HUDEP-2 (cell line): ENCODE results near the gene MAJIN.
"Not testable (repeated sequence)": the region's sequence is repeated elsewhere in the genome, so short reads cannot be mapped to it uniquely, and the experiment has no call there.

Source experiments
- DNase-seq, 76 experiments: peaks; one replicate each; lab custom pipeline; 2025; ENCODE audit not compliant: unreplicated experiment in 76 of 76; lab: John Stamatoyannopoulos, UW

Gene MAJIN

GRCh38 chr11:64994318-64994717, 22.4 kb upstream of the MAJIN start:
- no peak for DNase-seq

GRCh38 chr11:64990222-64990923, 18.5 kb upstream of the MAJIN start:
- no peak for DNase-seq

GRCh38 chr11:64989416-64989815, 17.5 kb upstream of the MAJIN start:
- DNase-seq: no peak

GRCh38 chr11:64987998-64988854, 16.3 kb upstream of the MAJIN start:
- DNase-seq: no peak

- not testable (repeated sequence) for DNase-seq
These were observed 11.4 kb upstream of the MAJIN start for GRCh38 chr11:64983339-64983738.

- no peak for DNase-seq
These were observed 4.7 kb upstream of the MAJIN start for GRCh38 chr11:64976651-64977050.

GRCh38 chr11:64974124-64974523, 2.2 kb upstream of the MAJIN start:
- no peak for DNase-seq

- DNase-seq: peak in 1 of 76 experiments; percentile 2
These were observed 1.2 kb downstream of the MAJIN start for GRCh38 chr11:64970731-64971151.

- DNase-seq: no peak
These were observed 2.7 kb downstream of the MAJIN start for GRCh38 chr11:64969209-64969608.

GRCh38 chr11:64967375-64967774, 4.5 kb downstream of the MAJIN start:
- no peak for DNase-seq

GRCh38 chr11:64963072-64963631, 8.8 kb downstream of the MAJIN start:
- DNase-seq: no peak

- DNase-seq: peak in 3 of 76 experiments; percentile 4 to 23 (median 11)
These were observed 11.2 kb downstream of the MAJIN start for GRCh38 chr11:64960719-64961118.

- DNase-seq: no peak
These were observed 12.4 kb downstream of the MAJIN start for GRCh38 chr11:64959498-64959897.

GRCh38 chr11:64954201-64954600, 17.7 kb downstream of the MAJIN start:
- no peak for DNase-seq

GRCh38 chr11:64951529-64951928, 20.4 kb downstream of the MAJIN start:
- no peak for DNase-seq

- DNase-seq: no peak
These were observed 24.6 kb downstream of the MAJIN start for GRCh38 chr11:64947208-64947814.

GRCh38 chr11:64936539-64936938, 35.4 kb downstream of the MAJIN start:
- DNase-seq: no peak

GRCh38 chr11:64935359-64936081, 36.4 kb downstream of the MAJIN start, which contains the start of gene GPHA2:
Gene GPHA2, minus strand, starts transcription at chr11:64935893. Its CDS starts 433 bp downstream, at chr11:64935460.
- no peak for DNase-seq

- no peak for DNase-seq
These were observed 37.1 kb downstream of the MAJIN start for GRCh38 chr11:64934682-64935358.
